GM12873 (cell line): Measurements from ENCODE around the gene TRIM14.
A peak's percentile ranks its signal among the peaks of the same experiment; 100 is the strongest.

Experiments used
- TF ChIP-seq, protein P1 (sequence below): IDR thresholded peaks from 2 replicates; pipeline ENCODE4 v1.5.1; 2012; ENCODE audit warnings: low read depth, mild to moderate bottlenecking, moderate library complexity, low read length, control low read depth; ENCODE audit not compliant: insufficient read depth; ENCODE audit errors: missing control alignments

TRIM14 gene, protein sequence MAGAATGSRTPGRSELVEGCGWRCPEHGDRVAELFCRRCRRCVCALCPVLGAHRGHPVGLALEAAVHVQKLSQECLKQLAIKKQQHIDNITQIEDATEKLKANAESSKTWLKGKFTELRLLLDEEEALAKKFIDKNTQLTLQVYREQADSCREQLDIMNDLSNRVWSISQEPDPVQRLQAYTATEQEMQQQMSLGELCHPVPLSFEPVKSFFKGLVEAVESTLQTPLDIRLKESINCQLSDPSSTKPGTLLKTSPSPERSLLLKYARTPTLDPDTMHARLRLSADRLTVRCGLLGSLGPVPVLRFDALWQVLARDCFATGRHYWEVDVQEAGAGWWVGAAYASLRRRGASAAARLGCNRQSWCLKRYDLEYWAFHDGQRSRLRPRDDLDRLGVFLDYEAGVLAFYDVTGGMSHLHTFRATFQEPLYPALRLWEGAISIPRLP

DNA sequence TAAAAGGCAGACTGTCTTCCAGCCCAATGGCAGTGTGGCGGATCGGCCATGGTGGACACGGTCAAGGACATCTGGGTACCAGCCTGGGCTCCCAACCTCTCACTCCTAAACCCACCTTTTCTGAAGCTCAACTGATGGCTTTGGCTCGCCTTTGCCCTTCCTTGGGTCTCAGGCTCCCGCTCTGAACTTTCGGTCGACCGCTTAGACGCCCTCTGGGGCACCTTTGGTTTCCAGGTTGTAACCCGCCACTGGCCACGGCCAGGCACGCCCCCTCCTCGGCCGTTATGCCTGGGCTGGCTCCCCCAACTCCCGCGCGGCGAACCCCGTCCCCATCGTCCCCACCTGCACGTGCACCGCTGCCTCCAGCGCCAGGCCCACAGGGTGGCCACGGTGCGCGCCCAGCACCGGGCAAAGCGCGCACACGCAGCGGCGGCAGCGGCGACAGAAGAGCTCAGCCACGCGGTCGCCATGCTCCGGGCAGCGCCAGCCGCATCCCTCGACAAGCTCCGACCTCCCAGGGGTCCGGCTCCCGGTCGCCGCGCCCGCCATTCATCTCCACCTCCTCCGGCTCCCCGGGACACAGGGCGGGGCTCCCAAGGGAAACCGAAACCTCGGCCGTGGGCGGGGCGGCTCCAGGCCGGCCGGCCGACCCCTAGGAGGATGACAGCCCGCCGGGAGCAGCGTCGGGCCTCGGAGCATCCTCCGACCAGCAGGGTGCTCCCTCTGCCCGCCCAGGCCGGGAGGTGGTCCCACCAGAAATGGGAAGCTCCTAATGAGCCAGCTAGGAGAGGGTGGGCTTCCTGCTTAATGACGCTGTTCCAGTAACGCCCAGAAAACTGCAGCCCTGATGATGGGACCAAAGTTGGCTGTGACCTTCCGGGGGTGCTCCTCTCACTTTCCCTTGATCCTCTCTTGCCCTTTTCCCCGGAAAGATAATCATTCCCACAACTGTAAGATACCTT, at the start of gene TRIM14:
TRIM14 (minus strand) TSS at position 583 of the 962 bp plus-strand sequence; CDS start at position 549, 34 bp downstream.
- TF ChIP-seq, protein P1, sequence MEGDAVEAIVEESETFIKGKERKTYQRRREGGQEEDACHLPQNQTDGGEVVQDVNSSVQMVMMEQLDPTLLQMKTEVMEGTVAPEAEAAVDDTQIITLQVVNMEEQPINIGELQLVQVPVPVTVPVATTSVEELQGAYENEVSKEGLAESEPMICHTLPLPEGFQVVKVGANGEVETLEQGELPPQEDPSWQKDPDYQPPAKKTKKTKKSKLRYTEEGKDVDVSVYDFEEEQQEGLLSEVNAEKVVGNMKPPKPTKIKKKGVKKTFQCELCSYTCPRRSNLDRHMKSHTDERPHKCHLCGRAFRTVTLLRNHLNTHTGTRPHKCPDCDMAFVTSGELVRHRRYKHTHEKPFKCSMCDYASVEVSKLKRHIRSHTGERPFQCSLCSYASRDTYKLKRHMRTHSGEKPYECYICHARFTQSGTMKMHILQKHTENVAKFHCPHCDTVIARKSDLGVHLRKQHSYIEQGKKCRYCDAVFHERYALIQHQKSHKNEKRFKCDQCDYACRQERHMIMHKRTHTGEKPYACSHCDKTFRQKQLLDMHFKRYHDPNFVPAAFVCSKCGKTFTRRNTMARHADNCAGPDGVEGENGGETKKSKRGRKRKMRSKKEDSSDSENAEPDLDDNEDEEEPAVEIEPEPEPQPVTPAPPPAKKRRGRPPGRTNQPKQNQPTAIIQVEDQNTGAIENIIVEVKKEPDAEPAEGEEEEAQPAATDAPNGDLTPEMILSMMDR: peak; percentile 13

DNA sequence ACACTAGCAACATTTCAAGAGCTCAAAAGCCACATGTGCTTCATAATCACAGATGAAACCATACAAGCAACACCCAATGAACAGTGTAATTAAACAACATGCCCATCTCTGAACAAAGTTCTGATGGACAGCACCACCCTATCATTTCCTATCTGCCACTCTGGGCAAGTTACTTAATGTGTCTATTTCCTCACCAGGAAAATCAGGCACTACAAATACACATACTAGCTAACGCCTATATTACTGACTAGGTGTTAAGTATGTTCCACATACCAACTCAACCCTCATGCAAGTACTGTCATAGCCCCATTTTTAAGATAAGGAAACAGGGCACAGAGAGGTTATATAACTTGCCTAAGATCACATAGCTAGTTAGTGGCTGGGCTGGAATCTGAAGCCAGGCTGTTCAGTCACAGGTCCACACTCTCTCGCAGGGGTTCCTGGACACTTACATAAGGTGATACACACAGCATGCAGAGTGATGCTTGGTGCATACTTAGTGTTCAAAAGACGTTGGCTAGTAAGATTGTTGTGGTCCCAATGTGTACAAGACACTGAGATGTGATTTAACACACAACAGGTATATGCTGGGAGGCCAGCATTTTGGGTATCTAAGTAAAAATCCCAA, 49.2 kb upstream of the TRIM14 start:
- TF ChIP-seq, protein P1: no peak

DNA sequence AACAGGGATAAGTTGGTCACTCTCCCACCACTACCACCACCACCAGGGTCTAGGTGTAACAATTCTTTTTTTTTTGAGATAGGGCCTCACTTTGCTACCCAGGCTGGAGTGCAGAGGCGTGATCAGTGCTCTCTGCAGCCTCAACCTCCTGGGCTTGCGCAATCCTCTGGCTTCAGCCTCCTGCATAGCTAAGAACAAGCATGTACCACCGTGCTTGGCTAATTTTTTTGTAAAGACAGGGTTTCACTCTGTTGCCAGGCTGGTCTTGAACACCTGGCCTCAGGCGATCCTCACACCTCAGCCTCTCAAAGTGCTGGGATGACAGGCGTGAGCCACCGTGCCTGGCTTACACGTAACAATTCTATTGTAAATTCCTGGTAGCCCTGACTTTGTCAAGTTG, 45.9 kb upstream of the TRIM14 start:
- TF ChIP-seq, protein P1: no peak

DNA sequence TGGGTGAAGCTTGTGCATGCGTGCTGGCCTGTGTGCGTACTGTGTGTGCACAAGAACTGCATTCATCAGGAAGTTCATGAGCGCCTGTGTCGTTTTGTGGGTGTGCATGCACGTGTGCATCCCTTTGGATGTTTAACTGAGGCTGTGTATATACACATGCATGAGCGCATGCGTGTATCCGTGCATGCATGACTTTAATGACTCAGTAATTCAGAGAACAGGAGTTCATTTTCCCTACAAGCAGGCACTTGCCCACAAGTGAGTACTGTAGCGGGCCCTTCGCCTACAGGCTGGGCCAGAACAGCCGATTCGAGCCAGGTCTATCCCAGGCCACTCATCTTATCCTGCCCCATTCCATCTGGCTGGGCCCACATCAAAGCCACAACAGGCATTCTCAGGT, 43.6 kb upstream of the TRIM14 start:
- TF ChIP-seq, protein P1: no peak

DNA sequence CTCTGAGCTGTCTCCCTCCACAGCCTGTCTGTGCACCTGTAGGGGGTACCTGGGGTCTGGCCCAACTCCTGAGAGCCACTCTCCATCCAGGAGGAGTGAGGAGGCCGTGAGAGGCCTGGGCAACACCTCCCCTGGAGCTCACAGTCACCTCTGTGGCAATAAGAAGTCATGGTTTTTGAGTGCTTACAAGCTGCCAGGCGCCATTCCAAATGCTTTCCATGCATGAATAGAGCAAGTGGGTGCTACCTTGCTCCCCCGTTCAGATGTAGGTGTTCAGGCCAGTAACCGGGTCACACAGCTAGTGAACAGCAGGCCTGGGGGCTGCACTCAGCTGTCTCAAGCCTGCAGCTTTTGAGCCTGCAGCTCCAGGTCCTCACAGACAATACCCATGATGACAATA, 42.8 kb upstream of the TRIM14 start:
- TF ChIP-seq, protein P1: no peak

DNA sequence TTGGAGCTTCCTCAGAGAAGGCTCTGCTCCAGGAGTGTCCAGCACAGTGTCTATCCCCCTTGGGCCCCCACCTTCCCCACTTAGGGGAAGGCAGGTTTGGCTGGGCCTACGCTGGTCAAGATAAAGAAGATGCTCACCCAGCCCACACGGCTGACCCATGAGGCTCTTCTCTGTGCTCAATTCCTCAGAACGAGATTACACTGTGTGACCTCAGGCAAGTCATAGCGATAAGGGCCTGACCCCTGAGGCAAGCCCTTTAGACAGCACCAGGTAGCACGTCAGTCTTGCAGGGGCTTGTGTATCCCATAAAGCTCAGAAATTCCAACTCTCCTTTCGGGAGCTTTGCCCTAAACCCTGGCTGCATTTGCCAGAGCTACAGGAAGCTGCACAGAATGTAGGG, 40.8 kb upstream of the TRIM14 start:
- TF ChIP-seq, protein P1: no peak

DNA sequence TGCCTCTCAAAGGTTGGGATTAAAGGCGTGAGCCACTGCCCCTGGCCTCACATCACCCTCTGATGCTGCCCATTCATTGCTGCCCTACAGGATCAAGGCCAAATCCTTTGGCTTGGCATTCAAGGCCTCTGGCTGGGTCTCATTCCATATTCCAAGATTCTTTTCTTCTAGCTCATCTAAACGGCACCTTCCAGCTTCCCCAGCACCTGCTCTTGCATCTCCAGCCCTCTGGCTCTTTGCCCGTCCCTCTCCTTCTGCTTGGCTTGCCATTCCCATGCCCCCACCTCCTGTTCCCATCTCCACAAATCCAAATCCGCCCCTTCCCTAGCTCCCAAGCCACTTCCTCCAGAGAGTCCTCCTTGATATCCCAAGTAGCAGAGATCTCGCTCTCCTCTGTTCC, 40.3 kb upstream of the TRIM14 start:
- TF ChIP-seq, protein P1: no peak
